NCI-H2081 (cell line): ENCODE data around the gene ACOT7.
"Not testable (repeated sequence)": the region's sequence is repeated elsewhere in the genome, so short reads cannot be mapped to it uniquely, and the experiment has no call there.

Experiments used
- DNase-seq, 2 experiments: peaks; one replicate each; lab custom pipeline; 2025; lab: John Stamatoyannopoulos, UW

The ACOT7 gene

DNA sequence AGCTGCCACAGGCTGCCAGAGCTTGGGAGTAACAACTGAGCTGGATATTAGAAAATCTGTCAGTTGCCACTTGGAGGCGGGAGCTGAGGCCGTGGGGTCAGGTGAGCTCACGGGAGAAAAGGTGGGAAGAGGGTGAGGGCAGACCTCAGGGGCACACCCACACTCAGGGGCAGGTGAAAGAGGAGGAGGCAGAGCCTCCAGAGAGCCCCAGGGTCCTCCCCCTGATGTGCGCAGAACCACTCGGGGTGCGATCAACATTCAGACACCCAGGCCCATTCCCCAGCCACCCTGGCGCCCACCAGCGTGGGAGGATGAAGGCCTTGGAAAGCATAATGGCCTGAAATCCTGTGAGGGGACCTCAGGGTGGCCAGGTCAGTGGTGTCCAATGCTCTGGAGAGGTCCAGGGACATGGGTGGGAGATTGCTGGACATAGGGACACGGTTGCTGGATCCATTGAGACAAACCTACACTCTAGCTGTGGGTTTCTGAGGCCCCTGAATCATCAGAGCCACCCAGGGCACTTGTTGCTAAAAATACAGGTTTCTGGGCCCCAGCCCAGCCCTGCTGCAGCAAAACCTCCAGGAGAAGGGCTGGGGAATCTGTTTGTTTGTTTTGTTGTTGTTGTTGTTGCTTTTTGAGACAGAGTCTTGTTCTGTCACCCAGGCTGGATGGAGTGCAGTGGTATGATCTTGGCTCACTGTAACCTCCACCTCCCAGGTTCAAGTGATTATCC is 83.3 kb downstream of the ACOT7 start:
- no peak for DNase-seq

GRCh38 chr1:6309564-6309963 is 84.0 kb downstream of the ACOT7 start:
- DNase-seq: no peak

GRCh38 chr1:6308449-6308848 is 85.1 kb downstream of the ACOT7 start:
- DNase-seq: no peak

GRCh38 chr1:6307682-6308081 is 85.9 kb downstream of the ACOT7 start:
- DNase-seq: not testable (repeated sequence)

DNA sequence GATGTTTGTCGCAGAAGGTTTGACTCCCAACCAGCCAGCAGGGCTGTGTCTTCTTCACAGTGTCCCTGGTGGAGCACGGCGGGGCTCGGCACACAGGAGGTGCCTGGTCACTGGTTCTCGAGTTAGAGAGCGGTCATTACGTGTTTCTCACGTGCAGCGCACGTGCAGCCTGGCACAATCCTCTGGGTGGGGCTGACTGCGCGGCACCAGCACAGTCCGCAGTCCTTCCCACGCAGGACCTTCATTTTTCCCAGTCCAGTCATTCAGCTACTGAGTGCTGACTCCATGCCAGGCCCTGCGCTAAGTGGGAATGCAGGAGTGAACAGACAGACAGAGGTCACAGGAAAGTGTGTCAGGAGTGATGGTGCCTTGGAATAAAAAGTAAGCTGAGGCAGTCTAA is 86.5 kb downstream of the ACOT7 start:
- DNase-seq: no peak

GRCh38 chr1:6303397-6304012 is 90.1 kb downstream of the ACOT7 start:
- no peak for DNase-seq

- no peak for DNase-seq
Observed at GRCh38 chr1:6302568-6302967, 91.0 kb downstream of the ACOT7 start.

DNA sequence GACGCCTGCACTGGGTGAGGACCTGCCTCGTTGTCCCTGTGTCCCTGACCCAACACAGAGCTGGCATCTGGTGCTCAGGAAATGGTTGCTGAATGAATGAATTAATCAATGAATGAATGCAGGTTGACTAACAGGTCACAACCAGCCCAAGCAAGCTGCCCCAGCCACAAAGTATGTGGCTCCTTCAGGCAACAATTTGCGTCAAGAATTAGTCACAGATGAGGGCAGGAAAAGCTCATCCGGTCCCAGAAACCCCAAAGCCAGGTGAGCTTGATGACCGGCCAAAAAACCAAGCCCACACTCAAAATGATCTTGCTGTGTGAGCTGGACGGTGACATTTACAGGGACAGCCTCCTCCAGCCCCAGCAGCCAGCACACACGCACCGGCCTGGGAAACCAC is 92.0 kb downstream of the ACOT7 start:
- DNase-seq: no peak

GRCh38 chr1:6300342-6301048 is 93.1 kb downstream of the ACOT7 start:
- no peak for DNase-seq

- DNase-seq: no peak
Observed at GRCh38 chr1:6299557-6300165, 93.9 kb downstream of the ACOT7 start.

GRCh38 chr1:6298940-6299465 is 94.6 kb downstream of the ACOT7 start:
- DNase-seq: no peak

GRCh38 chr1:6298530-6298929 is 95.0 kb downstream of the ACOT7 start:
- DNase-seq: no peak

GRCh38 chr1:6295910-6296309 is 97.7 kb downstream of the ACOT7 start:
- no peak for DNase-seq

GRCh38 chr1:6294890-6295556 is 98.5 kb downstream of the ACOT7 start:
- no peak for DNase-seq

DNA sequence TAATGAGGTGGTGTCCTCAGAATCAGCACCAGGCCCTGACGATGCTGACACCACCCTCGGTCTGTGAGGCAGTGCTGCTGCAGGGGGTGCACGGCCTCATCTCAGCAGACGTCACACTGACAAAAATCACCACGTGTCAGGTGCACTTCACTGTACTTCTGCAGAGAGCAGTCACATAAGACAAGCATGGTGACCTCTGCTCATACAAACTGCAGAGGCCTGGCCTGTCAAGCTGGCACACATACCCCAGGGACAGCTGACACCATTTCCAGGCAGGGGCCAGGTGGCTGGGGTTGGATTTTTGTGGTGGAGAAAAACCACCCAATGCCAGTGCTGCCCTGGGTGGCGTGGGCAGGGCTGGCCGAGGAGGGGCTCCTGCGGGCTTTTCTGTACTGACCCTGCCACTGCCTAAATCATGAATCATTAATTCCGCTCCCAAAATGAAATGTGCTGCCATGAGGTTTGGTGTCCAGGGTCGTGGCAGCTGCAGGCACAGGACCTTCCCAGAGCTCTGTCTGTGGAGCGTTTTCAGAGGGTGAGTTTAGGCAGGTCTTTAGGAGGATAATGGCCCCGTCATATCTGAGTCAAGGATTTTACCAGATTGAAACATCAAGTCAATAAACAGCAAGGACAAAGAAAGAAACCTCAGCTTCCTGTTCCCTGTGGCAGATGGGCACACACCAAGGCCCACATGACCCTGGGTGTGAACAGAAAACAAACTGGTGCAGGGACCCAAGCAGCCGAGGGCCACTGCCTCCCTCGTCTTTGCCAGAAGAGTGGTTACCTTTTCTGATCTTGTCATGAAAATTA is 99.3 kb downstream of the ACOT7 start:
- no peak for DNase-seq

- DNase-seq: no peak
Observed at GRCh38 chr1:6292102-6292501, 101.5 kb downstream of the ACOT7 start.

GRCh38 chr1:6288665-6289064 is 104.9 kb downstream of the ACOT7 start:
- no peak for DNase-seq

DNA sequence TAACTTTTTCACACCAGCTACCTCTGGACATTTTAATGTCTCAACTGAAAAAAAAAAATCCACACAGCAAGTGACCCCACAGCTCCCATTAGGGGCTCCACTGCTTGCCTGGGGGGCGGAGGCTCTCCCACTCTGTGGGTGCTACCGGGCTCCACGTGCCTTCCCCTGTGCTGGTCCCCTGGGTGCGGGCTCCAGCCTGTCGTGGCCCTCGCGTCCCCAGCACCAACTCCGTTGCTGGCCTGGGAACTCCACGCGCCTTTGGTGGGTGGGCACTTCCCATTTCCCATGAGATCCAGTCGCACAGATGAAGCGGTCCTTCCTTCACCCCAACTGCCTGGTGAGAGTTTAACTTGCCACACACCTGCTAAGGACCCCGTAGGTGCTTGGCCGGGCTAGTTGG is 105.5 kb downstream of the ACOT7 start:
- DNase-seq: no peak

GRCh38 chr1:6287431-6287886 is 106.1 kb downstream of the ACOT7 start:
- DNase-seq: peak in 1 of 2 experiments; percentile 17

DNA sequence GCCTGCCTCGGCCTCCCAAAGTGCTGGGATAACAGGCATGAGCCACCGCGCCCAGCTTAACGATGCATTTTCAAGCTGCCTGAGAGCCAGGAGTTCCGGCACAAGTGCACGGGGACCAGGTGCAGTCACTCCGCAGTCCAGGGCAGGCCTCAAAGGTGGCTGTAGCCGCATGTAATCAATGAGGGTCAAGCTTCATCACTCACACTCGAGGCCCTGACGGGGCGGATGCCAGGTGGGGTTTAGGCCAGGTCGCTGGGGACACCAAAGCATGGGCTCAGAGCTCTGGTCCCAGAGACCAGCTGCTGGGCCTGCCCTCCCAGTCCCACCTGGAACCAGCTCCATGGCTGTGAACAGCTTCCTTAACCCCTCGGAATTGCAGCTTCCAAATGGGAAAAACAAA is 106.5 kb downstream of the ACOT7 start:
- no peak for DNase-seq

- no peak for DNase-seq
Observed at GRCh38 chr1:6286266-6286665, 107.3 kb downstream of the ACOT7 start.
